HG02852 (cell line): ENCODE data around the gene FMO5.

Experiments
- ATAC-seq: cut with Tn5 transposase; IDR thresholded peaks from one replicate; pipeline ENCODE4 v1.9.1; 2021; ENCODE audit warnings: mild to moderate bottlenecking, moderate library complexity; ENCODE audit not compliant: unreplicated experiment

The FMO5 gene, protein sequence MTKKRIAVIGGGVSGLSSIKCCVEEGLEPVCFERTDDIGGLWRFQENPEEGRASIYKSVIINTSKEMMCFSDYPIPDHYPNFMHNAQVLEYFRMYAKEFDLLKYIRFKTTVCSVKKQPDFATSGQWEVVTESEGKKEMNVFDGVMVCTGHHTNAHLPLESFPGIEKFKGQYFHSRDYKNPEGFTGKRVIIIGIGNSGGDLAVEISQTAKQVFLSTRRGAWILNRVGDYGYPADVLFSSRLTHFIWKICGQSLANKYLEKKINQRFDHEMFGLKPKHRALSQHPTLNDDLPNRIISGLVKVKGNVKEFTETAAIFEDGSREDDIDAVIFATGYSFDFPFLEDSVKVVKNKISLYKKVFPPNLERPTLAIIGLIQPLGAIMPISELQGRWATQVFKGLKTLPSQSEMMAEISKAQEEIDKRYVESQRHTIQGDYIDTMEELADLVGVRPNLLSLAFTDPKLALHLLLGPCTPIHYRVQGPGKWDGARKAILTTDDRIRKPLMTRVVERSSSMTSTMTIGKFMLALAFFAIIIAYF

DNA sequence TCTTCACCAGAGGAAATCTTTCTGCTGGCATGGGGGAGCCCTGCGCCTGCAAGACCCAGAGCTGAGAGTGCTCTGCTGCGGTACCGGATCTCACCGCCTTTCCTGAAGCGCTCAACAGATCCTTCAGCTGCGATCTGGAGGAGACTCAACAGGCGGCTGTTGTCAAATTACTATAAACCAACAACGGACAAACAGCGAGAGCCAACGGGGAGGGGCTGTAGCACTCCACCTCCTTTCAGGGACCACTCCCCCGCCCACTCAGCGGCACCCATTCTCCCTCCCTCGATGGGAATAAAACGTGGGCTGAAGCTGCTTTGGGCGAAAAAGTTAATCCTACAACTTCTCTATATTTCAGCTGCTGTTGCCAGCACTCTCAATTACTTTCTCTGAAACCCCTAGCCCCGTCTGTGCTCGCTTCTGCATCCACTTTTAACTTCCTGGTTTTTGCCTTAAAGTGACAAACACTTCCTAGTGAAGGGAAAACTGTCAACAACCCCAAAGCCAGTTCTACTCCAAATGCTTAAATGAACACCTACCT, at the start of gene FMO5:
Gene FMO5 (minus strand): TSS at position 147 of the 538 bp plus-strand sequence. CDS start 310 bp downstream, outside the sequence.
- ATAC-seq: peak; percentile 65

DNA sequence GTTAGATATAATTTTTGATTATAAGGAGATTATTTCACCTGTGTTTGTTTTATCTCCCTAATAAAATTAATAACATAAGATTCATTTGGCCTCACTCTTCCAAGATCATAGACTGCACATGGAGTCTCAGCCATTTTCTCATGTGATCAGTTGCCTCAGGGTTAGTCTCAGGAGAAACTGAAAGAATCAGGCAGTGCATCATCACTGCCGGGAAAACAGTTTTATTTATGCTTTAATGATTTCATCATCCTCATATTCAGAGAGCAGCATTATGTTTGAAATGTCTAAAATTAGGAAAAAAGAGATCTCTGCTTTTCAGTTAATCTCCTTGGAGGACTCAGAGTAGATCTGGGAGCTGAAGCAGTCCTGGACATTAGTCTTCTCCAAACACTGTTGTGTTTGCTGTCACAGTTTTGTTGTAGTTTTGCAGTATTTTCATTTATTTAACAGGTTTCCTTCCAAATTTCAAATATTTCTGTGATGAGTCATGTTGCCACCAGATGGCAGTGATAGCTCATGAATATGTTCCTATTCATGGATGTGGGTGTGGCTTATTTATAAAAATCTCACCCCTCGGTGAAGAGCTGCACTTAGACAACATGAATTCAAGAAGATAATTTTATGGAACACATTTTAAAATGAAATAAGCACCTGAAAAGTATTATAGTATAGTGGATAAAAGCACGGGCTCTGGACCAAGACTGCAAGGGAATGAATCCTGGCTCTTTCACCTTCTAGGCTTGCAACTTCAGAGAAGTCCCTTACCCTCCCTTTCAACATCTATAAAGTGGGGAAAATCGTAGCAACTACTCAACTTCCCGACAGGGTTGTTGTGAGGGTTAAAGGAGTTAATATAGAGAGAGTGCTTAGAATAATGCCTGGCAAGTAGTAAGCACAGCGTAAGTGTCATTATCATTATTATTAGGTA, 48.5 kb upstream of the FMO5 start:
- ATAC-seq: no peak

DNA sequence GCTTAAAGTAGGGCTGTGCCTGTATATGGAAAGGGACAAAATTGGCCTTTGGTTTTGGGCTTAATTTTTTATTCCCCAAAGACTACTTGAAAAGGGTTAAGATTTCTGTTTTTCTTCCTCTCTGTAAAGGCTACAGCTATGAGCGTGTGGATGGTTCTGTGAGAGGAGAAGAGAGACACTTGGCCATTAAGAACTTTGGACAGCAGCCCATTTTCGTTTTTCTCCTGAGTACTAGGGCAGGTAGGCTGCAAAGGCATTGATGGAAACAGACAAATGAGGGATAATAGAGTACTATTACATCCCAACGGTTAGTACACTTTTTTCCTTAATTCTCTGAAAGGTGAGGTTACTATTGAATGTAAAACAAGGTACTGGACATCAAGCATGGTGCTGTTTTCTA, 46.9 kb upstream of the FMO5 start:
- no peak for ATAC-seq

DNA sequence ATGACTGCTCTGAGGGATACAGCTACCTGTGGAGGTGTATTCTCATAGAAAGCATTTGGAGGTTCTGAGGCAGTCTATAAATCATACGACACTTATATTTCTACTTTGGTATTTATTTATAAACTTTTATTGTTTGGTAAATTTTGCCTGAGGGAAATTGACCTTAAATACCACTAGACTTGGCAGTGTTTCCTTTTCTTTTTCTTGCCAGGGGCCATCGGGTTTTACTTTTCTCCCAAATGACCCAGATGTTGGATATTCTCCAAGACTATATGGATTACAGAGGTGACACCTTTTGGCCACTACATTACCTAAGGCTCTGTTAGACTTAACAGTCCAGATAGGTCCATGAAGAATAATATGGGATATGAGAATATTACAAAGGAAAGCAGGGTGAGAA, 45.6 kb upstream of the FMO5 start:
- no peak for ATAC-seq

DNA sequence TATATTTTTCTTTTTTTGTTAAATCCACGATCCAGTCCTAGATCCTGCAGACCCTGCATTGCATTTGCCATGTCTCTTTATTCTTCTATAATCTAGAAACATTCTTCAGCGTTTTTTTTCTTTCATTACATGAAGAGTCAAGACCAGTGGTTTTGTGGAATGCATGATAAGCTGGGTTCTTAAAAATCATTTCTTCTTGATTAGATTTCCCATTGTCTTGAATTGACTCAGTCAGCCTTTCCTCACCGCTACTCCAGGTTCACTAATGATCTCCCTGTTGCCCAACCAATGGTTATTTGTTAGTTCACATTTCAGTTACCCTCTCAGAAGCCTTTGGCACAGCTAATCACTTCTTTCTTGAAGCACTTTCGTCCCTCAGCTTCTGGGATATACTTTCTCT, 42.6 kb upstream of the FMO5 start:
- no peak for ATAC-seq

DNA sequence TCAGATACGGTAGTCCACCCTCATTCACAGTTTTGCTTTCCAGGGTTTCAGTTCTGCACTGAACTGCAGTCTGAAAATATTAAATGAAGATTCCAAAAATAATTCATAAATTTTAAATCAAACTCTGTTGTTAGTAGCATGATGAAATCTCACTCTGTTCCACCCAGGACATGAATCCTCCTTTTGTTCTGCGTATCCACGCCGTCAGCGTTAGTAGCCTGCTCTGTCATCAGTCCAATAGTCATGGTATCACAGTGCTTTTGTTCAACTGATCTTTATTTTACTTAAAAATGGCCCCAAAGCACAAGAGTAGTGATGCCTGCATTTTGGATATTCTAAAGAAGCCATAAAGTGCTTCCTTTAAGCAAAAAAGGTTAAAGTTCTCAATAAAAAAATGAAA, 41.2 kb upstream of the FMO5 start:
- ATAC-seq: no peak

DNA sequence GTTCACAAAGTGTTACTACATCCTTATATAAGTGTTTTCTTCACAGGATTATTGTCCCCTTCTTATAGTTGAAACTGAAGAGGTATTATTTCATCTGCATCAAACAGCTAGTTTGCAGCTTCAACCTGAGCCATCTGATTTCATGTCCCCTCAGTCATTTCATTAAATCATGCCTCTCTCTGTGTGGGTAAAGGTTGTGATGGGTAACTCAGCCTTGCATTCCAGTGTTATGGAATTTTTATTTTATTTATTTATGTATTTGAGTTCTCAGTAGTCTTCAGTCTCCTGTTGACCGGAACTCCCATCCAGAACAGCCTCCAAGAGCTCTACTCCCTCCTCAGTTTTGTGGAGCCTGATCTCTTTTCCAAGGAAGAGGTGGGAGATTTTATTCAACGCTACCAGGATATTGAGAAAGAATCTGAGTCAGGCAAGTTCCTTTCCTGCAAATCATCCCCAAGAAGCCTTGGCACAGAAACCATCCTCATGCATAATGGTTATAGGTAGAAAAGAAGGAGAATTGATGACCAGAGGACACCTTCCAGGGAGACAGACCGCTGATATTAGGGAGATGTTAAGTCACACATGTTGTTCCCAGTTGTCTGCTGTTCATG, 39.1 kb upstream of the FMO5 start:
- no peak for ATAC-seq

DNA sequence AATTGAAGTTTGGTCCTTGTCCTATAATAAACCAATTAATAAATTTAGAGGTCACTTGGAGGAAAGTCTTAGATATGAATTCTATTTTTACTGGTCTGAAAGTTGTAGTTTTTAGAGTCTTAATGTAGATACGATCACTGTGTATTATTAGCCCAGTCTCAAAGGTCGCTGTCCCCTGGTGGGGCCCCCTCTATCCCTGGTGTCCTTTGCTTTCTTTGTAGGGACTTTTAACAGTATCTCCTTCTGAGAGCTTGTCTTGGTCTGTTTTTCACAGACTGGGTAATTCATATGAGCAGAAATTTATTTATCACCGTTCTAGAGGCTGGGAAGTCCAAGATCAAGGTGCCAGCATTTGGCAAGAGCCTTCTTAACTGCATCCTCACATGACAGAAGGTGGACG, 35.8 kb upstream of the FMO5 start:
- ATAC-seq: no peak

DNA sequence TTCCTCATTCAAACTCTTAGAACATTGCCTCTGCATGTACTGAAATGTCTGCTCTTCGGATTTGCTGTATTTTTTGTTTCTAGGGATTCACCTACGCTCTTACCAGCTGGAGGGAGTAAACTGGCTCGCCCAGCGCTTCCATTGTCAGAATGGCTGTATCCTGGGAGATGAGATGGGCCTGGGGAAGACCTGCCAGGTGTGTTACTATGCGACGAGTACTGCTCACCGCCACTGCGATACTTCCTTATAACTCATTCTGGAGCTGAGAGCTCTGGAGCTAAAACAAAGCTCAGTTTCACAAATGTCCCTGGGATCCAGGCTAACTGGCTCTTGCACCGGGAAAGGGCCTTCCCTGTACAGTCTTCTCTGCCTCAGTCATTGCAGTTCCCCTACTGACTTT, 27.4 kb upstream of the FMO5 start:
- no peak for ATAC-seq

DNA sequence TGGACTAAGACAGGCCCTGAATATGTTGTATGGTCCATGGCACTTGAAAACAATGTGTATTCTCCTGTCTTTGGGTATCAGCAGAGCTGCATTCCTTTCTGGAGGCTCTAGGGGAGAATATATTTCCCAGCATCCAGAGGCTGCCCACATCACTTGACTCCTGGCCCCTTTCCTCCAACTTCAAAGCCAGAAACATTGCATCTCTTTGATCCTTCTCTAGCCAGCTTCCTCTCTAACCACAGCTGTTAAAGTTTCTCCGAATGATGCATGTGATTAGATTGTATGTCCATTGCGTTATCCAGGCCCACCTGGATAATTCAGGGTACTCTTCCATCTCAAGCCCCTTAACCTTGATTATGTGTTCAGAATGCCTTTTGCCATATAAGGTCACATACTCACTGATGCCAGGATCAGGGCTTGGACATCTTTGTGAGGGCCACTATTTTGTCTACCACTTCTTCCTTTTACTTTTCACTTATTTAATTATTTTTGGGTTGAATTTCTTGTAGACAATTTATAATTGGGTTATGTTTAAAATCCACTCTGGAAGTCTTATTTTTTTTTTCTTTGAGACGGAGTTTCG, 22.6 kb upstream of the FMO5 start:
- no peak for ATAC-seq

DNA sequence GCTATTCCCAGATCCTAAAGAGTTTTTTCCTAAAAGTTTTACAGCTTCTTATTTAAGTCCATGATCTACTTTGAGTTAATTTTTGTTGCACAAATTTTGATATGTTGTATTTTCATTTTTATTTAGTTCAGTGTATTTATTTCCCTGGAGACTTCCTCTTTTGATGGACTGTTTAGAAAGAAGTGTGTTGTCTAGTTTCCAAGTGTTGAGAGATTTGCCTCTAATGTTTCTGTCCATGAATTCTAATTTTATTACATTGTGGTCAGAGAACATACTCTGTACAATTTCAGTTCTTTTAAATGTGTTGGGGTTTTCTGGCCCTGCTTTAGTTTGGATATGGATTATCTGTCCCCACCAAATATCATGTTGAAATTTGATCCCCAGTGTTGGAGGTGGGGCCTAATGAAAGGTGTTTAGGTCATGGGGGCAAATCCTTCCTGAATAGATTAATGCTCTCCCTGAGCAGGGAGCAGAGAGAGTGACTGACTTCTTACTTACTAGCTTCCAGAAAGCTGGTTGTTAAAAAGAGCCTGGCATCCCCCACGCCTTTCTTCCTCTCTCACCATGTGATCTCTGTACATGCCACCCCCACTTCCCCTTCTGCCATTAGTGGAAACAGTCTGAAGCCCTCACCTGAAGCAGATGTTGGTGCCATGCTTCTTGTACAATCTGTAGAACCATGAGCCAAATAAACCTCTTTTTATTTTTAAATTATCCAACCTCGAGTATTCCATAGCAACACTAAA, 21.9 kb upstream of the FMO5 start:
- no peak for ATAC-seq

DNA sequence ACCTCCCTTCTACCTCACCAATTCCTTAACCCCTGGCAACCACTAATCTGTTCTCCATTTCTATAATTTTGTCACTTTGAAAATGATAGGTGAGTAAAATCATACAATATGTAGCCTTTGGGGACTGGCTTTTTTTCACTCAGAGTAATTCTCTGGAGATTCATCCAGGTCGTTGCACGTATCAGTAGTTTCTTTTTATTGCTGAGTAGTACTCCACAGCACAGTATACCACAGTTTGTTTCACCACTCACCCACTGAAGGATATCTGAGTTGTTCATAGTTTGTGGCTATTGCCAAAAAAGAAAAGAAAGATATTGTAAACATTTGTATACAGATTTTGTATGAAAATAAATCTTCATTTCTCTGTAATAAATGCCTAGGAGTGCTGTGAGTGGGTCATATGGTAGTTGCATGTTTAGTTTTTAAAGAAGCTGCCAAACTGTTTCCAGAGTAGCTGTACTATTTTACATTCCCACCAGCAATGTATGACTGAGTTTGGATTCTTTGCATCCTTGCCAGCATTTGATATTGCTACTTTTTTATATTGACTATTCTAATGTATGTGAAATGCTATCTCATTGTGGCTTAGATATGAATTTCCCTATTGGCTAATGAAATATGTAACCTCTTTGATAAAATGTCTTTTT, 21.0 kb upstream of the FMO5 start:
- no peak for ATAC-seq

DNA sequence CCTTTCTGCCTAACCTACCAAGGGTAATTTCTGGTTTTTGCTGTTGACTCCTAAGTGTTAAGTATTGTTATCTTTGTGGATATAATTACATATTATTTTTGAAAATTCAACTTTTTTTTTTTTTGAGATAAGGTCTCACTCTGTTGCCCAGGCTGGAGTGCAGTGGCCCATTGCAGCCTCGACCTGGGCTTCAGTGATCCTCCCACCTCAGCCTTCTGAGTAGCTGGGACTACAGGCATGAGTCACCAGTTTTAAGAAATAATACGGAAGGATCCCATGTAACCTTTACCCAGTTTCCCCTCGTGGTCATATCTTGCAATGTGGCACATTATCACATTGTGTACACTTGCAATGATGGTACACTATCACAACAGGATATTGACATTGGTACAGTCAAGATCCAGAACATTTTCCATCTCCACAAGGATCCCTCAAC, 20.5 kb upstream of the FMO5 start:
- ATAC-seq: no peak

DNA sequence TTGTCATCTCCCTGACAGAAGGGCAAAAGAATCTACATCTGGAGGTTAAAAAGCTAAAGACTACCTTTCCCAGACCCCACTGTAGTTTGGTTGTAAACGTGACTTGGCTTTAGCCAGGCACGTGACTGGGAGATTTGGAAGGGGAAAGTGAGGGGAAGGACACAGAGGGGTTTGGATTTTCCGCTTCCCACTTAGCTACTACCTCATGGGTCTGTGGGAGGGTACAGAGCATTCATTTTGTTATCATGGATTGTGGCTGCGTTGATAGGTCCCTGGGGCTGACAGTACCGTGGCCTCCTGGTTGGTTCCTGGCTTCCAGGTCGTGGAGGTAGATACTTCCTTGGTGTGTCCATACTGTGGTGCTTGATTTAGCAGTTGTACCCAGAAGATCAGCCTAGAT, 20.0 kb upstream of the FMO5 start:
- ATAC-seq: no peak

DNA sequence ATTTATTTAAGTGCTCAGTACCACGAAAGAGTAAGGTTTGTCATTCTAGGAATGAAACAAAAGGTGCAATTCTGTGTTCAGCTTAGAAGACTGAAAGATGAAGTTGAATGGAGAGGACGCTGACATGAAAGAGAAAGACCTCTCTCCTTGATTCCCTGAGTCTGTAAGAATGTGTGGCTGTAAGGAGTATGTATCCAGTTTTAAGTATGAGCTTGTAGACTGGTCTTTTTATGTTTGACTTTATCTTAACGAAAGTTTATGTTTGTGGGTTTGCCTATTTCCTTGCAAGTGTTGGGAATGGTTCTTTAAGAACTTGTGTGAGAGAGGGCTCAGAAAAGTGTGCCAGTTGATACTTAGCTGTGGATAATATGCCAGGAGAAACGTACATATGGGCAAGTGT, 18.7 kb upstream of the FMO5 start:
- ATAC-seq: no peak

DNA sequence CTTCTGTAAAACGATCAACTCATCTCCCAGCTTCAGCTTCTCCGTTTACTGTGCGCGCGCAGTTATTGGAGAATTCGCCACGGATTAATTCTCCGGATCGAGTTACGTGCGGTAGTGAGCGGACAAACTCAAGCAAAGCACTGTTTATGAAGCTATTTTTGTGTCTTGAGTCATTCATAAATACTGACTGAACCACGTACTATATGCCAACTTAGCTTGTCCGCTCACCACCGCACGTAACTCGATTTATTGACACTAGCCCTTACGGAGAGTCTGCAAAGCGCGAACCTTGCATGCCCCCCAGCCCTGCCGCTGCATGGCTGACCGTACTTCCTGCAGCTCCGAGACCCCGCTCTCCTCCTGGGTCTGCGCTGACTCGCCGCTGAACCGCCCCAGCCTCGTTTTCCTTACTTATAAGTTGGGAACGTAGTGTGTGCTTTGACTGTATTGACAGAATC, 18.1 kb upstream of the FMO5 start:
- peak; percentile 16 for ATAC-seq

DNA sequence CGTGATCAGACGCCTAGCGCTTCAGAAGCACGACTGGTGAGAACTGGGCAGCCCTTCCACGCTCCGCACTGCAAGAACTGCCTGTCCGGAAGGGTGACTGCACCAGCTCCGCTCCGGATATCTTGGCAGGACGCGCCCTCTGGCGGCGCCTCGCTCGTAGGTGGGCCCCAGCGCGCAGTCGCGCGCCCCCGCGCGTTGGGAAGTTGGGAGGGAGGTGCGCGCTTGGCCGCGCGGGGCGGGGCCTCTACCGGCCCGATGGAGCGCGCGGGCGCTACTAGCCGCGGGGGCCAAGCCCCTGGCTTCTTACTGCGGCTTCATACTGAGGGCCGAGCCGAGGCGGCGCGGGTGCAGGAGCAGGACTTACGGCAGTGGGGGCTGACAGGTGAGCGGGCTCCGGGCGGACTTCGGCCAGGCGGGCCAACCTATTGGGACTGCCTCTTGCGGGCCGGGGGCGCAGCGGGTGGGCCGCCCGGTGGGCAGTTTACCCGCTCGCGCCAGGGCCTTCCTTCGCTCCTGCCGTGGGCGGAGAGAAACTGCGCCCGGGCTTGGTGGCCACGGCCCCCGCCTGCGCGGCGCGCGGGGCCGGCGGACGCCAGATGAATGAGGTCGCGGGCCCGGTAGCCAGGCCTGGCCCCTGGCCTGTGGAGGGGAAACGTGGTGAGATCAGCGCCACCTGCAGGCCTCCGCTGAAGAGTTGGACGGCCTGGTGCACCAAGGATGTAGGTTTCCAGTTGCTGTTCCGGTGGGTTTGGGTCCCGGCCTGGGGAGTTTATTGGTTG, 17.5 kb upstream of the FMO5 start, which contains the start of gene CHD1L:
Gene CHD1L (plus strand): TSS at position 236 of the 779 bp plus-strand sequence. CDS start 20 bp downstream, at position 256.
- peak; percentile 86 for ATAC-seq

DNA sequence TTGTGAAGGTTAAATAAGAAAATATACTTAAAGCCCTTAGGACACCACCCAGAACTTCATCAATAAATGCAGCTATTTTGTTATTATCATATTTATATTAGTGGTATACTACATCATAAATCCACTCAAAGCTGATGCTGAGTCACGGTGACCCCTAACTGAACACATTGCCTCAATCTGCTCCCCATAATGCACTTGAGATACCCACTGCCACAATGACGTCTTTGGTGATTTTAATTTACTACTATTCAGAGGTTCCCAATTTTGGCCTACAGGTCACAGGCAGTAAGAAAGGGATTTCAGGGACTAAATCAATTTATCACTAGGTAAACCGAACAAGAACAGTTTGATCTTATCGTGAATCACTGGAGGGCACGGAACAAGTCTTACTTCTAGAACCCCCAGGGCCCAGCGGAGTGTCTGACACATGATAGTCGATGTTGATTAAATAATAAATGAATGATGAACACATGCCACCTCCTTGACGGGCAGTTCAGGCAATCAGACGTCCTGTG, 16.9 kb upstream of the FMO5 start:
- ATAC-seq: no peak
